ENCODE data around the gene PCDHGB3.
"Not testable (repeated sequence)": the region's sequence is repeated elsewhere in the genome, so short reads cannot be mapped to it uniquely, and the experiment has no call there.

Gene PCDHGB3

DNA sequence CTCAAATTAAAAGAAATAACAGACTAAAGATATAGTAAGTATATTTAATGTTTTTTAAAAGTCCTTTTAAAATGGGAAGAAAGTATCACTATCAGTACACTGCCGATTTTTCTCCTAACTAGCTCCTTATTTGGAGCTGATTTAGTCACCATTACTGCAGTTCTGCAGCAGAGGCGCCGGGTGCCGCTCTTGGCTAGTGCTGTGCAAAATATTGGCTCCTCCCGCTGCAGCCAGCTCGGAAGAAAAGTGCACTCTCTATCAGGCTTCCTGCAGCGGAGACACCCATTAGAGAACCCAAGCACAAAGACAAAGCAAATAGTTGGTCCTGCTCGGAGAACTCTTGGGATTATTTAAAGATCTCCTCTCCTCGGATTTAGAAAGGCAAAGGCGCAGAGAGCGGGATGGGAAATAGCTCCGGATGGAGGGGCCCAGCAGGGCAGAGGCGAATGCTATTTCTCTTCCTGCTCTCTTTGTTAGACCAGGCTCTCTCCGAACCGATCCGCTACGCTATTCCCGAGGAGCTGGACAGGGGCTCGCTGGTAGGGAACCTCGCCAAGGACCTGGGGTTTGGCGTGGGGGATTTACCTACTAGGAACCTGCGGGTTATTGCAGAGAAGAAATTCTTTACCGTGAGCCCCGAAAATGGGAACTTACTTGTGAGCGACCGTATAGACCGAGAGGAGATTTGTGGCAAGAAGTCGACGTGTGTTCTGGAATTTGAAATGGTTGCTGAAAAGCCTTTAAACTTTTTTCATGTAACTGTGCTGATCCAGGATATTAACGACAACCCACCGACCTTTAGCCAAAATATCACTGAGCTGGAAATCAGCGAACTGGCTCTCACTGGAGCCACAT is at the start of gene PCDHGB3:
Gene PCDHGB3, plus strand, starts transcription at position 249 of the 855 bp plus-strand sequence. Its CDS starts 153 bp downstream, at position 402.
- no peak for DNase-seq

DNA sequence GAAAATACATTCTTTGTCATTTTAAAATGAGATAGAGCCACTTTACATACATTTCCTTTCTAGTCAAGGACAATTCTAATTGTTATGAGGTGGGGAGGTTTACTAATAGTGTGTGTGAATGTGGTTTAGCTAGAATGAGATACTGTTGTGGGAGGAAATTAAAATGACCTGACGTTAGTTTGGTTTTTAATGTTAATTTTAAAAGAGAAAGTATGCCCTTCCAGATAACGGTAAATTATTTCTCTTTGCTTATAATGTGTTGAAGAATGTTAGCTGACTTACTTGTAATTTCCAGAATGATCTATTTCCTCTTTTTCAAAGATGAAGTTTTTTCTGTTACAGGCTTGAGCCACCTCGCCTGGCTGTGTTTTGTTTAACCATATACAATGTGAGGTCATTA is 47.8 kb upstream of the PCDHGB3 start:
- no peak for DNase-seq

DNA sequence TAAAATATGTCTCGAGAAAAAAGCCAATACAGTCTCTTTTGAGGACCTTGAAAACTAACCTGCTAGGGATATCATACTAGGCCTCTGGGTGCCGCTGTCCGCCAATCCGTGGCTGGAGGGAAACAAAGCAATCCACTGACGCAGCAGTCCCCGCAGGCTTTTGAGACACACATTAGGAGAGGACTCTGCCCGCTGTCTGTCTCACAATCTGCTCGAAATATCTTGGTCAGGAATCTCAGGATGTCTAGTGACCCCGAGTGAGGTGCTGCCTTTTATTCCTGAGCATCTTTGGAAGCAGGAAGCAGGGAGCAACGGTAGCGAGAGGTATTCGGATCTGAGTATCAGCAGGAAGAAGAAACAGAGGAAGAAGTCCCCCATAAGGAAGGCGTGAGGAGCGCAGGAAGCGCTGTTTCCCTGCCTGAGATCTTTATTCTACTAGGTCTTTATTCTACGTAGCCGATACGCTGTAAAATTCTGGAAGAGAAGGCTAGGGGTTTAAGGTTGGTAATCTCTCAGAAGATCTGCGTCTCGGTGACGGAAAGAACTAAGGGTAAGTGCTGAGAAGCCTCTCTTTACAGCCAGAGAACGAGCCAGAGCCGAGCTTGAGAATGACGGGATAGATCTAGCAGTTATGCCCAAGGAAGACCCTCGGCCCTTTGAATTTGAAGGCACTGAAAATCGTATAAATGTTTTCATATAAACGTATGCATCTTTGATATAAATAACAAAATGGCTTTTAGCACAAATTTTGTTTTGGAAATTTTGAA is 43.8 kb upstream of the PCDHGB3 start:
- DNase-seq: peak; percentile 81

DNA sequence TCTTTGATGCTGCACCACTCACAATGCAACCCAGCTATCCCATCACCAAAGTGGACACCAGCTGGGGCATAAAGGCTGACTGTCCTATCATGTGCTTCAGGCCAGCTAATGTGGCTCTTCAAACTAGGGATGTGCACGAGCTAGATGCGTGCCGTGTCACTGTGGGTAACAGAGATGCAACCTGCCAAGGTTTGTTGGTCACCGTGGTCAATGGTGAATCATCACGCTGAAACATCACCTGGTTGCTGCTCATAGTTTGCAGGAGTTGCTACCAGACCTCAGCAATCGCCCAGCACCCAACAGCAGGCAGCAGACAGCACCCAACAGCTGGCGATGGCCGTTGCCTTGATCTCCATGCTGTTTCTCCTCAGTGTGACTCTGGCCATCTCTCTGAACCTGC is 41.8 kb upstream of the PCDHGB3 start:
- DNase-seq: no peak

DNA sequence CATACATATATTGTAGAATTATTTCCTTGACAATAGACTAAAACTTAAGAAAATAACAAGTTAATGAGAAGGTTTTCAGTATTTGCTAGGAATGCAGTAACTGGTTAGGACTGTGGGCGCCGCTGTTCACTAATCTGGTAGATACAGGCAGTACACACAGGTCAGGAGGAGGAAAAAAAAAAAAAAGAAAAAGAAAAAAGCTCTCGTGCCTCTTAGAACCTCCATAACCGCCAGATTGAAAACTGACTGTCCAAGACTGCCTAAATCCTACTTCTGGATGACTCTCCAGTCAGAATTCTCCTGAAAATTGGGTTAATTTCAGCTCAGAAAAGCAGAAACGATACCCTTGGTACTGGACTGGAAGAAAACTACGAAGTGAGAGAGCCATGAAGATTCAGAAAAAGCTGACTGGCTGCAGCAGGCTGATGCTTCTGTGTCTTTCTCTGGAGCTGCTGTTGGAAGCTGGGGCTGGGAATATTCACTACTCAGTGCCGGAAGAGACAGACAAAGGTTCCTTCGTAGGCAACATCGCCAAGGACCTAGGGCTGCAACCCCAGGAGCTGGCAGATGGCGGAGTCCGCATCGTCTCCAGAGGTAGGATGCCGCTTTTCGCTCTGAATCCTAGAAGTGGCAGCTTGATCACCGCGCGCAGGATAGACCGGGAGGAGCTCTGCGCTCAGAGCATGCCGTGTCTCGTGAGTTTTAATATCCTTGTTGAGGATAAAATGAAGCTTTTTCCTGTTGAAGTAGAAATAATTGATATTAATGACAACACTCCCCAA is 39.6 kb upstream of the PCDHGB3 start, which contains the start of gene PCDHGA1:
Gene PCDHGA1, plus strand, starts transcription at position 216 of the 782 bp plus-strand sequence.
- no peak for DNase-seq

DNA sequence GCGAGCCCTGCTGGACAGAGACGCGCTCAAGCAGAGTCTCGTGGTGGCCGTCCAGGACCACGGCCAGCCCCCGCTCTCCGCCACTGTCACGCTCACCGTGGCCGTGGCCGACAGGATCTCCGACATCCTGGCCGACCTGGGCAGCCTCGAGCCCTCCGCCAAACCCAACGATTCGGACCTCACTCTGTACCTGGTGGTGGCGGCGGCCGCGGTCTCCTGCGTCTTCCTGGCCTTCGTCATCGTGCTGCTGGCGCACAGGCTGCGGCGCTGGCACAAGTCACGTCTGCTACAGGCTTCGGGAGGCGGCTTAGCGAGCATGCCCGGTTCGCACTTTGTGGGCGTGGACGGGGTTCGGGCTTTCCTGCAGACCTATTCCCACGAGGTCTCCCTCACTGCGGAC is 37.5 kb upstream of the PCDHGB3 start:
- not testable (repeated sequence) for DNase-seq

DNA sequence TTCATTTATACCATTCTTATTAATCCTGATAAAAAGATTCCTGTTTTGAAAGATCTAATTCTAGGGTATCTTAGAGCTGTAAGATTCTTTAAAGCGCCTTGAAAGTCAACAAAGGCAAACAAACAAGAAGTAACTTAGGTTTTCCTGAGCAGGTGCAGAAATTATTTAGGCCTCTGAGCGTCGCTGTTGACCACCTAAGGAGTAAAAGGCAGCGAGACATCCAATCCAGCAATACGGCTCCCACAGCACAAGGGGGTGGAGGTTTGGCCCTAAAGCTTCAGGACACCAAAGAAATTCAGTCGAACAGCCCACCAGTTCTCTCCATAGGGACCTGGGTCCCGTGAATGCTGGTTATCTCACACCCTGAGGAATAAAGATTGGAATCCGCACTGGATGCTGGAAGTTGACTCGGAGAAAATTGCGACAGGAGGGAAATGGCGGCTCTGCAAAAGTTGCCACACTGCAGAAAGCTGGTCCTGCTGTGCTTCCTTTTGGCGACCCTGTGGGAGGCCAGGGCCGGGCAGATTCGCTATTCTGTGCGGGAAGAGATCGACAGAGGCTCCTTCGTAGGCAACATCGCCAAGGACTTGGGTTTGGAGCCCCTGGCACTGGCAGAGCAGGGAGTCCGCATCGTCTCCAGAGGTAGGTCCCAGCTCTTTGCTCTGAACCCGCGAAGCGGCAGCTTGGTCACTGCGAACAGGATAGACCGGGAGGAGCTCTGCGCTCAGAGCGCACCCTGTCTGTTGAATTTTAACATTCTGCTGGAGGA is 31.3 kb upstream of the PCDHGB3 start, which contains the start of gene PCDHGA2:
Gene PCDHGA2, plus strand, starts transcription at position 223 of the 769 bp plus-strand sequence.
- no peak for DNase-seq

DNA sequence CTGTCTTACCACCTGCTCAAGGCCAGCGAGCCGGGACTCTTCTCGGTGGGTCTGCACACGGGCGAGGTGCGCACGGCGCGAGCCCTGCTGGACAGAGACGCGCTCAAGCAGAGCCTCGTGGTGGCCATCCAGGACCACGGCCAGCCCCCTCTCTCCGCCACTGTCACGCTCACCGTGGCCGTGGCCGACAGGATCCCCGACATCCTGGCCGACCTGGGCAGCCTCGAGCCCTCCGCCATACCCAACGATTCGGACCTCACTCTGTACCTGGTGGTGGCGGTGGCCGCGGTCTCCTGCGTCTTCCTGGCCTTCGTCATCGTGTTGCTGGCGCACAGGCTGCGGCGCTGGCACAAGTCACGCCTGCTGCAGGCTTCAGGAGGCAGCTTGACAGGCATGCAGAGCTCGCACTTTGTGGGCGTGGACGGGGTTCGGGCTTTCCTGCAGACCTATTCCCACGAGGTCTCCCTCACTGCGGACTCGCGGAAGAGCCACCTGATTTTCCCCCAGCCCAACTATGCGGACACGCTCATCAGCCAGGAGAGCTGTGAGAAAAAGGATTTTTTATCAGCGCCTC is 29.2 kb upstream of the PCDHGB3 start:
- DNase-seq: not testable (repeated sequence)

DNA sequence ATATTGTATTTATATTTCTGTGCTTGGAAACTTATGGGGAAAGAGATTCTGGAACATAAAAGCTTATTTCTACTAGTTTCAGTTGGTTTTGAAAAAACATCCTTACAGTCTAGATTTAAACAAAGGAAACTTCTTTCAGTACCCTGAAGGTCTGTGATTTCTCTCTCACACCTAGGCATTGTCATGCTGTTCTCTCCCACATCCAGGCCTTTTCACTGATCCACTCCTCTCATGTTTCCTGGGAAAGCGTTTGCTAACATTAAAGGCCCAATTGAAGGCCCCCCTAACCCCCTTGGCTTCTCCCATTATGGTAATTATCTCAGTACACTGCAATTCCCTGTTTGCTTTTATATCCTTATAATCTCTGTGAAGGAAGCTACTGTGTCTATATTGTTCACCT is 27.3 kb upstream of the PCDHGB3 start:
- no peak for DNase-seq

DNA sequence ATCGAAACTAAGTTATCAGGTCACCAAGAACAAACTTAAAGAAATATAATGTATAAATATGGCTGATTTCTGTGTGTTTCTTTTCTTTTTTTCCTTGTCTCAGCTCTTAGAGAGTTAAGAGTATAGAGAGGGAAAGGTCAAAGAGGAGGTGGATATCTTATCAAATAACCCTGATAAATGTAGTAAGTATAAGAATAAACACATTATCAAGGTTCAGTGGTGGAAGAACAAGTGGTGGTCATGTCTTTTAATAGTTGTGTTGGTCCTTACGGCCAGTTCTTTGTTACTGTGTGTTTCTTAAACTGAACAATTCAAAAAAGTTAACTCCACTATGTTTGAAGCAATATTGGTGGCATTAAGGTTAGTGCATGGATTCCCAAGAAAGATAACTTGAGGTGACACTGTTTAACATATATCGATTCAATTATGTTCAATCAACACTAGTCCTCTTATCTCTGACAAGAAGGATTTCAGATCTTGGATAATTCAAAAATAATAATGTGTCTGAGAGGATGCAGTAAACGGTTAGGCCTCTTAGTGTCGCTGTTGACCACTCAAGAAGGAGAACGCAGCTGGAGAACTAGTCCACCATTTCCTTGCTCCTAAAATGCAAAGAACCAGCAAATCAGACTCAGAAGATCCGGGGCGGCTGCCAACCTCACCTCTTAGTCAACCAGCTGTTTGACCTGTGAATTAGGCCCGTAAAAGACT is 26.6 kb upstream of the PCDHGB3 start, which contains the start of gene PCDHGA3:
Gene PCDHGA3, plus strand, starts transcription at position 588 of the 711 bp plus-strand sequence. CDS start 205 bp downstream, outside the sequence.
- no peak for DNase-seq

DNA sequence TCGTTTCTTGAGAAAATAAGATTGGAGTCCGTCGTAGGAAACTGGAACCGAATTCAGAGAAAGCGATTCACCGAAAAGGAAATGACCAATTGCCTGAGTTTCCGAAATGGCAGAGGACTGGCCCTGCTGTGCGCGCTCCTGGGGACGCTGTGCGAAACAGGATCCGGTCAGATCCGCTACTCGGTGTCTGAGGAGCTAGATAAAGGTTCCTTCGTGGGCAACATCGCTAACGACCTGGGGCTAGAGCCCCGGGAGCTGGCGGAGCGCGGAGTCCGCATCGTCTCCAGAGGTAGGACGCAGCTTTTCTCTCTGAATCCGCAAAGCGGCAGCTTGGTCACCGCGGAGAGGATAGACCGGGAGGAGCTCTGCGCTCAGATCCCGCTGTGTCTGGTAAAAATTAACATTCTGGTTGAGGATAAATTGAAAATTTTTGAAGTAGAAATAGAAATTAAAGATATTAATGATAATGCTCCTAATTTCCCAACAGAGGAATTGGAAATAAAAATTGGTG is 26.0 kb upstream of the PCDHGB3 start:
- DNase-seq: no peak

DNA sequence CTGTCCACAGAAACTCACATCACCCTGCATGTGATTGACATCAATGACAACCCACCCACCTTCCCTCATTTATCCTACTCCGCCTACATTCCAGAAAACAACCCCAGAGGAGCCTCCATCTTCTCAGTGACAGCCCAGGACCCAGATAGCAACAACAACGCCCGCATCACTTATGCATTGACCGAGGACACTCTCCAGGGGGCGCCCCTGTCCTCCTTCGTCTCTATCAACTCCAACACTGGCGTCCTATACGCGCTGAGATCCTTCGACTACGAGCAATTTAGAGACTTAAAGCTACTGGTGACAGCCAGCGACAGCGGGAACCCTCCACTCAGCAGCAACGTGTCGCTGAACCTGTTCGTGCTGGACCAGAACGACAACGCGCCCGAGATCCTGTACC is 24.7 kb upstream of the PCDHGB3 start:
- DNase-seq: no peak

DNA sequence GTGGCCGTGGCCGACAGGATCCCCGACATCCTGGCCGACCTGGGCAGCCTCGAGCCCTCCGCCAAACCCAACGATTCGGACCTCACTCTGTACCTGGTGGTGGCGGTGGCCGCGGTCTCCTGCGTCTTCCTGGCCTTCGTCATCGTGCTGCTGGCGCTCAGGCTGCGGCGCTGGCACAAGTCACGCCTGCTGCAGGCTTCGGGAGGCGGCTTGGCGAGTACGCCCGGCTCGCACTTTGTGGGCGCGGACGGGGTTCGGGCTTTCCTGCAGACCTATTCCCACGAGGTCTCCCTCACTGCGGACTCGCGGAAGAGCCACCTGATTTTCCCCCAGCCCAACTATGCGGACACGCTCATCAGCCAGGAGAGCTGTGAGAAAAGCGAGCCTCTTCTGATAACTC is 24.0 kb upstream of the PCDHGB3 start:
- not testable (repeated sequence) for DNase-seq

DNA sequence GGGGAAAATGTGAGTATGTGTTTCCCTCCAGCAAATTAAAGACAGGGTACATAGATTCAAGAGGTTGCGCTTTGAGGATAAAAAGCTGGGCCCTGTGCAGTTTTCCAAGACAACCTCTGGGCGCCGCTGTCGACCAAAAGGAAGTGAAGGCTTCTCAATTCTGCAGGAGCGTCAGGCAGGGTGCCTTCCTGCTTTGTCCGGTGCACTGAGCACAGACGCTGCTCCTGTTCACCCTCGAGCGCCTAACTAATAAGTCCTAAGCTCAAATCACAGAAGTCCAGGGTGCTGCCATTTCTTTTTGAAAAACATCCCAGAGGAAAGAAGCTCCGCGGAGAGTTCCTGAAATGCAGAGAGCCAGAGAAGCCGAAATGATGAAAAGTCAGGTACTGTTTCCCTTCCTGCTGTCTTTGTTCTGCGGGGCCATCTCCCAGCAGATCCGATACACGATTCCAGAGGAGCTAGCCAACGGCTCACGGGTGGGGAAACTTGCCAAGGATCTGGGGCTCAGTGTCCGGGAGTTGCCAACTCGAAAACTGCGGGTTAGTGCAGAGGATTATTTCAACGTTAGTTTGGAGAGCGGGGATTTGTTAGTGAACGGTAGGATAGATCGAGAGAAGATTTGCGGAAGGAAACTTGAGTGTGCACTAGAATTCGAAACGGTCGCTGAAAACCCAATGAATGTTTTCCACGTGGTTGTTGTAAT is 20.0 kb upstream of the PCDHGB3 start, which contains the start of gene PCDHGB1:
Gene PCDHGB1, plus strand, starts transcription at position 183 of the 703 bp plus-strand sequence. Its CDS starts 162 bp downstream, at position 345.
- peak; percentile 83 for DNase-seq

DNA sequence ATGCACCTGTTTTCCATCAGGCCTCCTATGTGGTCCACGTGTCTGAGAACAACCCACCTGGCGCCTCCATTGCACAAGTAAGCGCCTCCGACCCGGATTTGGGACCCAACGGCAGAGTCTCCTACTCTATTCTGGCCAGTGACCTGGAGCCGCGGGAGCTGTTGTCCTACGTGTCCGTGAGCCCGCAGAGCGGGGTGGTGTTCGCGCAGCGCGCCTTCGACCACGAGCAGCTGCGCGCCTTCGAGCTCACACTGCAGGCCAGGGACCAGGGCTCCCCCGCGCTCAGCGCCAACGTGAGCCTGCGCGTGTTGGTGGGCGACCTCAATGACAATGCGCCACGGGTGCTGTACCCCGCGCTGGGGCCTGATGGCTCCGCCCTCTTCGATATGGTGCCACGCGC is 18.5 kb upstream of the PCDHGB3 start:
- no peak for DNase-seq

DNA sequence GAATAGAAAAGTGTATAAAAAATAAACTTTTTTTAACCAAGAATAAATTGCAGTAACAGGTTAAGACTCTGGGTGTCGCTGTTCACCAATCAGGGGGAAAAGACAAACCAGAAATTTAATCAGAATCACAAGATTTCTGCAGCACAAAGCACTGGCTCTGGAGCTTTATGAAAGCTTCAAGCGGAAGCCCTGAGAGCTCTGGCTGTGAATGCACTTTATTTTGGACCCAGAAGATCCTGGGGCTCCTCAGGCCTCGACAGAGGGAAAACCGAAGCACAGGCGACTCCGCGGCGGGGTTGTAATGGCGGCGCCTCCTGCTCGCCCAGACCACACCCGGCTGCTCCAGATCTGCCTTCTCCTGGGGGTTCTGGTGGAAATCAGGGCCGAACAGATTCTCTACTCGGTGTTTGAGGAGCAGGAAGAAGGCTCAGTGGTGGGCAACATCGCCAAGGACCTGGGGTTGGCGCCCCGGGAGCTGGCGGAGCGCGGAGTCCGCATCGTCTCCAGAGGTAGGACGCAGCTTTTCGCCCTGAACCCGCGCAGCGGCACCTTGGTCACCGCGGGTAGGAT is 15.1 kb upstream of the PCDHGB3 start, which contains the start of gene PCDHGA4:
Gene PCDHGA4, plus strand, starts transcription at position 122 of the 570 bp plus-strand sequence. Its CDS starts 87 bp downstream, at position 209.
- no peak for DNase-seq

DNA sequence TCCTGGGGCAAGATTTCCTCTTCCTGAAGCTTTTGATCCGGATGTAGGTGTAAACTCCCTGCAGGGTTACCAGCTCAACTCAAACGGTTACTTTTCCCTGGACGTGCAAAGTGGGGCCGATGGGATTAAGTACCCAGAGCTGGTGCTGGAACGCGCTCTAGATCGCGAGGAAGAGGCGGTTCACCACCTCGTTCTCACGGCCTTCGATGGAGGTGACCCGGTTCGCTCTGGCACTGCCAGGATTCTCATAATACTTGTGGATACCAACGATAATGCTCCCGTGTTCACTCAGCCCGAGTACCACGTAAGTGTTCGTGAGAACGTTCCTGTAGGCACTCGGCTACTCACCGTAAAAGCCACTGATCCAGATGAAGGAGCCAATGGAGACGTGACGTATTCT is 14.4 kb upstream of the PCDHGB3 start:
- DNase-seq: no peak

DNA sequence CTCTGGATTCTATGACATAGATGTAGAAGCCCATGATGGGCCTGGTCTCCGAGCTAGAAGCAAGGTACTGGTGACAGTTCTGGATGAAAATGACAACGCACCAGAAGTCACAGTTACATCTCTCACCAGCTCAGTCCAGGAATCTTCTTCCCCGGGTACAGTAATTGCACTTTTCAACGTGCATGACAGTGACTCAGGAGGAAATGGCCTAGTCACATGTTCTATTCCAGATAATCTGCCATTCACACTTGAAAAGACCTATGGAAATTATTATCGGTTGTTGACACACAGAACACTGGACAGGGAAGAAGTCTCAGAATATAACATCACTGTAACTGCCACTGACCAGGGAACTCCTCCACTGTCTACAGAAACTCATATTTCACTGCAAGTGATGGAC is 13.9 kb upstream of the PCDHGB3 start:
- DNase-seq: no peak

DNA sequence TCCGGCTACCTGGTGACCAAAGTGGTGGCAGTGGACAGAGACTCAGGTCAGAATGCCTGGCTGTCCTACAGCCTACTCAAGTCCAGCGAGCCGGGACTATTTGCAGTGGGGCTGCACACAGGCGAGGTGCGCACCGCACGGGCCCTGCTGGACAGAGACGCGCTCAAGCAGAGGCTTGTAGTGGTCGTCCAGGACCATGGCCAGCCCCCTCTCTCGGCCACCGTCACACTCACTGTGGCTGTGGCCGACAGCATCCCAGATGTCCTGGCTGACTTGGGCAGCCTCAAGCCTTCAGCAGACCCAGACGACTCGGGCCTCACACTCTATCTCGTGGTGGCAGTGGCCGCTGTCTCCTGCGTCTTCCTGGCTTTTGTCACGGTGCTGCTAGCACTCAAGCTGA is 13.1 kb upstream of the PCDHGB3 start:
- no peak for DNase-seq

Measured in NCI-H146 (cell line).